HUES48 (cell line): ENCODE data around the gene SGSM1.

Experiments used
- H3K27ac ChIP-seq: one replicate; pipeline ENCODE4 v1.7.0; 2013; ENCODE audit warnings: low read depth, low read length, inconsistent platforms
- H3K27me3 ChIP-seq: 2 replicates; pipeline ENCODE4 v1.6.1; 2013; ENCODE audit warnings: mild to moderate bottlenecking, low read length; ENCODE audit not compliant: control insufficient read depth, insufficient read depth
- H3K36me3 ChIP-seq: 2 replicates; pipeline ENCODE4 v1.6.1; 2013; ENCODE audit warnings: low read length; ENCODE audit not compliant: control insufficient read depth, insufficient read depth
- H3K4me1 ChIP-seq: 2 replicates; pipeline ENCODE4 v1.6.1; 2013; ENCODE audit warnings: mild to moderate bottlenecking, low read length; ENCODE audit not compliant: control insufficient read depth, insufficient read depth
- H3K4me3 ChIP-seq: 2 replicates; pipeline ENCODE4 v1.5.1; 2013; ENCODE audit warnings: mild to moderate bottlenecking, low read depth, low read length
- H3K9ac ChIP-seq: 2 replicates; pipeline ENCODE4 v1.6.1; 2013; ENCODE audit warnings: mild to moderate bottlenecking, low read depth, low read length, moderate library complexity
- H3K9me3 ChIP-seq: 2 replicates; pipeline ENCODE4 v1.6.1; 2013; ENCODE audit warnings: low read length; ENCODE audit not compliant: control insufficient read depth, insufficient read depth

The SGSM1 gene

DNA sequence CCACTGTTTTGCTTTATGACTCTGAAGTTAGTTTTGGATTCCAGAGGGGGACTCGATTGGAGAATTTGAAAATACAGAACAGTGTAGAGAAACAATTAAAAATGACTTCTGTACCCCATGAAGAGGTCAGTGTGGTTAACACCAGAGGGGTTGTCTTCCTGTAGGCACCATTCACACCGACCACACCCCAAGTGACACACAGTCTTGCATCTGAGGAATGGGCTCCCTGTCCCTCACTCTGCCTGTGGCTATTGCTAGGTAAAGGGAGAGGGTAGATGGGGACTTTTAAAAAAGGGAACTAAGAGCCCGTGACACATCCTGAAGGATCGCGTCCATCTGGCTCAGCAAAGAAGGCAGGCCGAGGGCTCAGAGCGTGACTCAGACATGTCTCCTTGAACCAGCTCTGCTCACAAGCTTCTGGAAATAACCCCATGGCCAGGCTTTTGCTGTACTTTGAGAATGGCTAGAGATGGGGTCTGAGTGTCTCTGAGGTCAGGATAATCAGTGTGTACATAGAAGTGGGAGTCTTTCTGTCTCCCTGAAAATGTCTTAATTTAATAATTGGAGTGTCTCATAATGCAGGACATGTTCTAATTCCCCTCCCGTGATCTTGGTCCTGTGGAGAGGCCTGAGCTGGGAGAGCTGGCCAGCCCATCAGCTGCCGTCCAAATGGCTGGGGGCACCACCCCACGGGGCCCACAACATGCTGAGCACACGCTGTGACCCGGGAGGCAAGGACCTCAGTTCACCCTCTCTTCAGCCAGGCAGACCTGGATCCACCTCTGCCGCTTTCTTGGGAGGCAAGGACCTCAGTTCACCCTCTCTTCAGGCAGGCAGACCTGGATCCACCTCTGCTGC lies 39.3 kb downstream of the SGSM1 start:
- Histone ChIP-seq H3K27ac (no peak overlapping the region), H3K9me3 (no peaks in the 10 kb centered on the region), H3K9ac (no peak overlapping the region), H3K27me3 (no peaks in the 10 kb centered on the region), H3K4me3 (no peak overlapping the region), H3K36me3 (no peaks in the 10 kb centered on the region), H3K4me1 (no peaks in the 10 kb centered on the region)

DNA sequence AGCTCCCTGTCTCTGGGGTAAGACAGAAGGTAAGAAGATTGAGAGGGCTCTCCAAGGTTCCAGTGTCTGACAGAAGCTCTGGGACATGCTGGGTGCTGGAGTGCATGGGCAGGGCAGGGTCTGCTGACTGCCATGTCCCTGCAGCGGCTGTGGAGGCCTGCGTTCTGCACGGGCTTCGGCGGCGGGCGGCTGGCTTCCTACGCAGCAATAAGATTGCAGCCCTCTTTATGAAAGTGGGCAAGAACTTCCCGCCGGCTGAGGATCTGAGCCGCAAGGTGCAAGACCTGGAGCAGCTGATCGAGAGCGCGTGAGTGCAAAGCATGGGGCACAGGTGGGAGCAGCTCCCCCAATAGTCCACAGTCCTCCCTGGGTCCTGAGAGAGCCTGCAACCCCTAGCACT lies 41.5 kb downstream of the SGSM1 start:
- H3K4me1 ChIP-seq, result no peaks in the 10 kb centered on the region
- no peaks in the 10 kb centered on the region for H3K36me3 ChIP-seq
- no peak overlapping the region for H3K9ac ChIP-seq
- no peak overlapping the region for H3K4me3 ChIP-seq
- H3K27ac ChIP-seq, result no peak overlapping the region
- no peaks in the 10 kb centered on the region for H3K9me3 ChIP-seq
- H3K27me3 ChIP-seq, result no peaks in the 10 kb centered on the region

DNA sequence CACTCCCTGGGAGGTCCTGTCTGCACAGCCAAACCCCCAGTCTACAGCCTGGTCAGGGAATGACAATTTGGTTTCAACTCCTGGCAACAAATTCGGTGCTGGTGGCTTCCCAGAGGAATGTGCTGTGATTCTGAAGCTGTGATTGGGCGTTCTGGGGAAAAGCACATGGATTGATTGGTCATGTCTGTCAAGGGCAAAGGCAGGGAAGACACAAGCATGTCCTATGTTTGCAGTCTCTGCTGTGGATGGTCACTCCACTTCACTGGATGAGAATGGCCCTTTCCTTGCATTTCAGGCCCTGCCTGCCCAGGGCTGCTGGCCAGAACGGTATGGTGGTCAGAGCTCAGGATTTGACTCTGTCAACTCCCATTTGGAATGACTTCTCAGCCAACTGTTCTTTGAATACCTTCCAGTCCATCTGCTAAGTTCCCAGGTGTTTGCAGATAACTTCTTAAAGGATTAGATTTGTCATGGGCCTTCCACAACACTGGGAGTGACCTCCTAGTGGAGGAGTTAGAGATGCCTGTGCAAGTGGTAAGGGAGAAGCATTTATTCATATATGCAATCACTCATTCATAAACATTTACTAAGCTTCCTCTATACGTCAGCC lies 42.7 kb downstream of the SGSM1 start:
- Histone ChIP-seq H3K27me3 (no peaks in the 10 kb centered on the region), H3K9me3 (no peaks in the 10 kb centered on the region), H3K9ac (no peak overlapping the region; the same call in 1 of the 2 replicates), H3K27ac (no peak overlapping the region), H3K4me1 (no peaks in the 10 kb centered on the region), H3K36me3 (no peaks in the 10 kb centered on the region), H3K4me3 (no peak overlapping the region)

DNA sequence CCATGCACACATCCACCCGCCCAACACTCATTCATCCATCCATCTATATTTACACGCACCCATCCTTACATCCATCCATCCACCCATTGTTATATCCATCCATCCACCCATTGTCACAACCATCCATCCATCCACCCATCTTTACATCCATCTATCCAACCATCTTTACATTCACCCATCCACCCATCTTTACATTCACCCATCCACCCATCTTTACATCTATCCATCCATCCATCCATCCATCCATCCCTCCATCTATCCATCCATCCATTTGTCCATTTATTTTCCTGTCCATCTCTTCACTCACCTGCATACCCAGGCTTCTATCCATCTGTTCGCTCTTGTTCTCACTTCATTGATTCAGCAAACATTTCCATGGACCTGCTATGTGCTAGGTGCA lies 49.8 kb downstream of the SGSM1 start:
- Histone ChIP-seq H3K27me3 (no peaks in the 10 kb centered on the region), H3K27ac (no peak overlapping the region), H3K9ac (no peak overlapping the region), H3K4me3 (no peak overlapping the region), H3K36me3 (0 out of 2 replicates have a peak, but pooled peaks cover 7% of the 10 kb centered on the region), H3K9me3 (no peaks in the 10 kb centered on the region), H3K4me1 (peaks cover 4% of the 10 kb centered on the region; the same call in 1 of the 2 replicates)

DNA sequence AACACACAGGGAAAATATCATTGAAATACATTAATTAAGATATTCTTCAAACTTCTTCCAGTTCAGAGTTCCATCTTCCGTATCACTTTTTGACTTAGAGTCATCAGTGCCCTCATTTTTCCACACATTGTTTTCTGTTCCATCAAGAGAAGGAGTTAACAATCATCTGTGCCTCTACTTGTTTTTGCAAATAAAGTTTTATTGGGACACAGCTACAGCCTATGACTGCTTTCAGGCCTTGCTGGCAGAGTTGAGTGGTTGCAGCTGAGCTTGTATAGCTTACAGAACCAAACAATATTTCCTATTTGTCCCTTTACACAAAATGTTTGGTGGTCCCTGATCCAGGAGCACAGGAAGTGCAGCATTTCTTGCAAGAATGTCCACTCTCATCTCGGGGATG lies 51.6 kb downstream of the SGSM1 start:
- no peaks in the 10 kb centered on the region for H3K27me3 ChIP-seq
- no peak overlapping the region for H3K27ac ChIP-seq
- H3K9ac ChIP-seq, result no peak overlapping the region
- H3K36me3 ChIP-seq, result 0 out of 2 replicates have a peak, but pooled peaks cover 7% of the 10 kb centered on the region
- H3K9me3 ChIP-seq, result no peaks in the 10 kb centered on the region
- H3K4me1 ChIP-seq, result peaks cover 4% of the 10 kb centered on the region; the same call in 1 of the 2 replicates
- no peak overlapping the region for H3K4me3 ChIP-seq

DNA sequence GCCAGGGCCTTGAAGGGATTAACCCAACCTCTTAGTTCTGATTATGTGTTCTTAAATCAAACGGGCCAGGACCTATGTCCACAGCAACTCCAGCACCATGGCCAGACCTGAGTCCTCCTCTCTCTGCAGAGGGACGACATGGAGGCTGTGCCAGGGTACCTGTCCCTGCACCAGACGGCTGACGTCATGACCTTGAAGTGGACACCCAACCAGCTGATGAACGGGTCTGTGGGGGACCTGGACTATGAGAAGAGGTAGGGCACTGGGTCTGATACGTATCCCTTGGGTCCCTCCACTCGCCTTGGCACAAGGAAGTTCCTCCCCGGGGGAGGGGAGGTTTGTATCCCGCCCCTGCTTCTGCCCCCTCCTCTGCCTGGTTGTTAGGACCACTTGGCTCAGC lies 53.6 kb downstream of the SGSM1 start:
- no peaks in the 10 kb centered on the region for H3K27me3 ChIP-seq
- H3K36me3 ChIP-seq, result 0 out of 2 replicates have a peak, but pooled peaks cover 7% of the 10 kb centered on the region
- H3K9ac ChIP-seq, result no peak overlapping the region
- no peaks in the 10 kb centered on the region for H3K9me3 ChIP-seq
- peaks cover 4% of the 10 kb centered on the region; the same call in 1 of the 2 replicates for H3K4me1 ChIP-seq
- H3K4me3 ChIP-seq, result no peak overlapping the region
- no peak overlapping the region for H3K27ac ChIP-seq

DNA sequence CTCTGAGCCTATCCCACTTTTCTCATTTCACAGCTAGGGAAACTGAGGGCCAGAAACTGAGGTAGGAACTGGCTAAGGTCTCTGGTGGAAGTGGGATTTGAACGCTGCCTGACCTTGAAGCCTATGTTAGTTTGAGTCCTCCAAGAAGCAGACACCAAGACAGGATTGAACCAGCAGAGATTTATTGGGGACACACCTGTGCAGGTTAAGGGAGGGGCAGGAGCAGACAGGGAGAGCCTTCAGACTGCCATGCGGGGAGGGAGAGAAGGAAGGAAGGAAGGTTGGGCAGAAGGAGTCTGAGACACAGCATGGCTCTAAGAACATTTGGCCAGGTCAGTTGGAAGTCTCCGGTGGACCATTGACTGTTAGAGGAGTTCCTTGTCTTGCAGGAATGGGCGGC lies 59.5 kb downstream of the SGSM1 start:
- Histone ChIP-seq H3K9ac (no peak overlapping the region), H3K27ac (no peak overlapping the region), H3K27me3 (no peaks in the 10 kb centered on the region), H3K36me3 (no peaks in the 10 kb centered on the region), H3K4me1 (no peaks in the 10 kb centered on the region), H3K9me3 (no peaks in the 10 kb centered on the region), H3K4me3 (no peak overlapping the region)

DNA sequence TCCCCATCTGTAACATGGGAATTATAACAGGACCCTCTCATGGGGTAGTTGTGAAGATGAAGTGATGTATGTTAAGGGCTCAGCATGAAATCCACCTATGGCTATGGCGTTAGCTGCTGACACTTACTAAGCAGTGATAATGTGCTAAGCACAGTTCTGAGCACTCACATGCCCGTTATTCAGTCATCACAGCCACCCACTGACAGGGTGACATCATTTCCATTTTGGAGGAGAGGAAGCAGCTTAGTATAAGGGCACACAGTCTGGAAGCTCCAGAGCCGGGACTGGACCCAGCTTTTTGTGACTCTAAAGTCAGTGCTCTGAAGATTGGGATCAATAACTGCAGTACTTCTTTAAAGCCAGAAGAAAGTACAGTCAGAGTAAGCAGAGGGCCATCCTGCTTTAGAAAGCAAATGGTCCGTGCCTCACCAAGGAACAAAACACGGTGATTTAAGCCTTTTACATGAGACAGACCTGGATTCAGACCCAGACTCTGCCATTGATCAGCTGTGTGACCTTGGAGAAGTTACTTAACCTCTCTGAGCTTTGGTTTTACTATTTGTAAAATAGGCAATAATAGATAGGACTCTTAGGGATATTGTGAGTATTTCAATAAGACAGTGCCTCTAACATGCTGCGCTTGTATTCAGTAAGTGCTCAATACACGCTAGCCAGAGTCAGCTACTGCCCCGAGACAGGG lies 61.5 kb downstream of the SGSM1 start:
- Histone ChIP-seq H3K27ac (no peak overlapping the region), H3K36me3 (no peaks in the 10 kb centered on the region), H3K9me3 (no peaks in the 10 kb centered on the region), H3K27me3 (no peaks in the 10 kb centered on the region), H3K4me1 (no peaks in the 10 kb centered on the region), H3K9ac (no peak overlapping the region), H3K4me3 (no peak overlapping the region)

DNA sequence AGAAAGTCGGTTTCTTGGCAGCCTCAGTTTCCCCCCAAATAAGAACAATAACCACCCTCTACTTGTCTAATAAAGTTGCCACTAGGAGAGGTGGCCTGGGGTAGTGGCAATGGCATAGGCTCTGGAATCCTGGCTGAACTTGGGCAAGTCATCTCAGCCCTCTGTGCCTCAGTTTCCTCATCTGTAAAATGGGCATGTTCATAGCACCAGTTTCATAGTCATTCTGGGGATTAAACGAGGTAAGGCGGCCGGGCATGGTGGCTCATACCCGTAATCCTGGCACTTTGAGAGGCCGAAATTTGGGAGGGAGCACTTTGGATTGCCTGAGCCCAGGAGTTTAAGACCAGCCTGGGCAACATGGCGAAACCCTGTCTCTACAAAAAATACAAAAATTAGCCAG lies 63.0 kb downstream of the SGSM1 start:
- Histone ChIP-seq H3K9me3 (no peaks in the 10 kb centered on the region), H3K4me1 (no peaks in the 10 kb centered on the region), H3K4me3 (no peak overlapping the region), H3K27ac (no peak overlapping the region), H3K27me3 (no peaks in the 10 kb centered on the region), H3K9ac (no peak overlapping the region), H3K36me3 (no peaks in the 10 kb centered on the region)

DNA sequence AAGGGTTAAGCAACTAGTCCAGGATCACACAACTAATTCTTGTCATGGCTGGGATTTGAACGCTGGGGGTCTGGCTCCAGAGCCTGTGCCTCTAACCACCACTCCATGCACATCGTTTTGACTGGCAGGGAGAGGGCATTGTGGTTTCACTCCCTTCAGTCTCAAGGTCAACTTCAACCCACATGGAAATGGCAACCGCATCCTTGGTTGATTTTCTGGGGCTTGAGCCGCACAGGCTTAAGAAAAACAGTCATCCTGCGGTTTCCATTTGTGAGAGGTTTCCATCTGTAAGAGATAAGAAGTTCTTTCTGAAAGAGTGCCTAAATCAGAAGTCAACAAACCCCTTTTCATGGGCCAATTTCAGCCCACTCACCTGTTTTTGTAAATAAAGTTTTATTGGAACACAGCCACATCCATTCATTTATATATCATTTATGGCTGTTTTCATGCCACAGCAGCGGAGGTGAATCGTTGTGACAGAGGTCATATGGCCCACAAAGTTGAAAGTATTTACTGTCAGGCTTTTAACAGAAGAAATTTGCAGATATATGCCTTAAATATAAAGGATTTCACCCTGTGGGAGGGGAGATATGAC lies 65.7 kb downstream of the SGSM1 start:
- no peak overlapping the region for H3K27ac ChIP-seq
- H3K9me3 ChIP-seq, result no peaks in the 10 kb centered on the region
- H3K4me3 ChIP-seq, result no peak overlapping the region
- H3K36me3 ChIP-seq, result no peaks in the 10 kb centered on the region
- no peaks in the 10 kb centered on the region for H3K27me3 ChIP-seq
- H3K4me1 ChIP-seq, result no peaks in the 10 kb centered on the region
- no peak overlapping the region for H3K9ac ChIP-seq
